ENCODE measurements around the gene ENDOG. TPM values are rescaled to one million over a fixed set of nuclear protein-coding genes. Genes with fewer than 3 reads are reported as not detected.
"Not testable (repeated sequence)": the region's sequence is repeated elsewhere in the genome, so short reads cannot be mapped to it uniquely, and the experiment has no call there.

Gene ENDOG
- total and polyA plus RNA-seq, 5 donors = 42.9 to 70.5 (median 64.5) TPM

DNA sequence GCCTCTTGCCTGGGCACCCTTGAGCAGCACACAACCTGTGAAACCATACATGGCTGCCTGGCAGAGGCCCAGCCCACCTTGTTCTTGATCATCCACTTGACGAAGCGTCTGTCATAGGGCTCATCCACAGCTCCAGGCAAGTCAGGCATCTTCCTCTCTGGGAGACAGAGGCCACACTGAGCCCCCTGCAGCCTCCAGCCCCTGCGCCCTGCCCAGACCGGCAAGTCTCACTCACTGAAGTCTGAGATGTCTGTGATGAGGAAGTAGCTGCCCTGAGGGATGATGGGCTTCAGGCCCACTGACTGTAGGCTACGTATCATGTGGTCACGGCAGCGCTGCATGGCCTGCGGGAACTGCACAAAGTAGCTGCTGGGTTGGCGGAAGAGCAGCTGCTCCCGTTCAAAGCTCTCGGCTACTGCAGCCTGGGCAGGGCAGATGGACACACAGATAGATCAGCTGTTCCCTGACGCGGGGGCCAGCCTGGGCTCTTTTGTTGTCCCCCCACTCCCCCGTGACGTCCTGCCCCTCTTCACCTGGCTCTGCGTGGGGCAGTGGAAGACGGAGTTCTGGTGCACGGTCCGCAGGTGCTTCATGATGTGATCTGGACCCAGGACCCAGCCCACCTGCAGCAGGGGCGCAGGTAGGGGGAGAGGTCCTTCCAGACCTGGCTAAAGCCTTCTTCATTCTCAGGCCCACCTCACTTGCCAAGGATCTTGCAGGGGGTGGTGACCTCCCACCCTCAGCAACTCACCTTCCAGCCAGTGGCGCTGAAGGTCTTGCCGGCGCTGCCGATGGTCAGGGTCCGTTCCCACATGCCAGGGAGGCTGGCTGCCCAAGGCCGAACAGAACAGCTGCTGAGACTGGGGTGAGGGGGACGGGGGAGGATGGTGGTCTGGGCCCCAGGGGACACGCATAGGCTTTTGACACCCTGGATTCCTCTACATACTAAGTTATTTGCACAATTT, 17.2 kb downstream of the ENDOG start:
- WGBS = 94% methylated on average over 28 of the region's 28 CpGs
- Histone ChIP-seq H3K4me1 (ENCODE audit: control insufficient read depth, insufficient read depth, low read length) (no peaks in the 10 kb centered on the region), H3K27ac (ENCODE audit: low read length) (no peak overlapping the region), H3K9me3 (ENCODE audit: control insufficient read depth, low read length) (no peaks in the 10 kb centered on the region), H3K27me3 (ENCODE audit: control insufficient read depth, insufficient read depth) (no peaks in the 10 kb centered on the region), H3K4me3 (ENCODE audit: low read length) (no peak overlapping the region)
- intact Hi-C loops (cut with DNase I) = no loop called here
- DNase-seq (no peak), ATAC-seq (no peak)

DNA sequence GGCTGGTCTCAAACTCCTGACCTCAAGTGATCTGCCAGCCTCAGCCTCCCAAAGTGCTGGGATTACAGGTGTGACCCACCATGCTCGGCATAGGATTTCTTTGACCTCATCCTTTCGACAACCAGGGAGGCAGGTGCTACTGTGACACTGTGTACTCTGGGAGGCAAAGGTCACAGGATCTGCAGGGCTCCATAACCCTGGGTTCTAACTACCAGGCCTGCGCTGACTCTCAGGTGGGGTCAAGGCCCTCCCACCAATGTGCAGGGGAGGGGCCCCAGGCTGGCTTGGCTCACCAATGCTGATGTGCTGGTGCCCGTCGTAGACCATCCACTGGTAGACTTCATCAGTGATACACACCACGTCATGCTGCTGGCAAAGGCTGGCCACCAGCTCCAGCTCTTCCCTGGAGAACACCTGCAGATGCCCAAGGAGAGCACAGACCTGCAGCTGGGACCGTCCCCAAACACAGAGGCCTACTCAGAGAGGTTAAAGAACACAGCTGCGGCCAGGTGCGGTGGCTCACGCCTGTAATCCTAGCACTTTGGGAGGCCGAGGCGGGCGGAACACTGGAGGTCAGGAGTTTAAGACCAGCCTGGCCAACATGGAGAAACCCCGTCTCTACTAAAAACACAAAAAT, 18.3 kb downstream of the ENDOG start:
- H3K4me3 ChIP-seq (ENCODE audit: low read length) = no peak overlapping the region
- DNase-seq (no peak), ATAC-seq (peak in 1 of 2 donors; percentile 12)
- WGBS = 93% methylated on average over 14 of the region's 14 CpGs
- H3K27me3 ChIP-seq (ENCODE audit: control insufficient read depth, insufficient read depth) = no peaks in the 10 kb centered on the region
- H3K4me1 ChIP-seq (ENCODE audit: control insufficient read depth, insufficient read depth, low read length) = no peaks in the 10 kb centered on the region
- H3K27ac ChIP-seq (ENCODE audit: low read length) = no peak overlapping the region
- intact Hi-C loops (cut with DNase I) = no loop called here
- H3K9me3 ChIP-seq (ENCODE audit: control insufficient read depth, low read length) = no peaks in the 10 kb centered on the region

DNA sequence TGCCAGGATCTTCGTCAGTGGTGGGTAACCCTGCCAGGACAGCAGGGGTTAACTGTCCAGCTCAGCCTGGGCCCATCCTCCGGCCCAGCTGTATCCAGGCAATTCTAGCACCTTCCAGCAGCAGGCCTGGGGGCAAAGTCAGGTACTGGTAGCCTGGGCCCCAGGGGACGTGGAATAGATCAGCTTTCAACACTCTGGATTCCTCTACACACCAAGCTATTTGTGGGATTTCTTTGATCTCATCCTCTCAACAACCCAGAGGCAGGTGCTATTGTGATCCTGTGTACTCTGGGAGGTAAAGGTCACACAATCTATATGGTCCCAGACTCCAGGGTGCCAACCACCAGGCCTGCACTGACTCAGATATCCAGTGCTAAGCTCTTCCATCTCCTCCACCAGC, 20.0 kb downstream of the ENDOG start:
- DNase-seq = no peak
- no peaks in the 10 kb centered on the region for H3K27me3 ChIP-seq (ENCODE audit: control insufficient read depth, insufficient read depth)
- no peak for ATAC-seq
- 72% methylated on average over 3 of the region's 3 CpGs for WGBS
- no peaks in the 10 kb centered on the region for H3K4me1 ChIP-seq (ENCODE audit: control insufficient read depth, insufficient read depth, low read length)
- intact Hi-C loops (cut with DNase I) = no loop called here
- no peak overlapping the region for H3K4me3 ChIP-seq (ENCODE audit: low read length)
- H3K9me3 ChIP-seq (ENCODE audit: control insufficient read depth, low read length) = no peaks in the 10 kb centered on the region
- no peak overlapping the region for H3K27ac ChIP-seq (ENCODE audit: low read length)

DNA sequence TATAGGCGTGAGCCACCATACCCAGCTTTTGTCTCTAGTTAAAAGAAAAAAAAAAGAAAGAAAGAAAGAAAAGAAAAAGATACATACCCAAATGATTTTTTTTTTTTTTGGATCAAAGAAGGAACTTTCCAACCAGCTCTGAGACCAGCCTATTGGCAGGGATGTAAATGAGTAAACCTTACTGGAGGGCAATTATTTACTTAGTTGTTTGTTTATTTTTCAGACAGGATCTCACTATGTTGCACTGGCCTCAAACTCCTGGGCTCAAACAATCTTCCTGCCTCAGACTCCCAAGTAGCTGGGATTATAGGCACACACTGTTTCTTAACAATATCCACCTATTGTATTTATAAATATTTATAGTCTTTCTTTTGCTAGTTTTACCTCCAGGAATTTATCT, 22.2 kb downstream of the ENDOG start:
- no peak overlapping the region for H3K4me3 ChIP-seq (ENCODE audit: low read length)
- 93% methylated on average over 1 of the region's 1 CpG for WGBS
- H3K9me3 ChIP-seq (ENCODE audit: control insufficient read depth, low read length) = no peaks in the 10 kb centered on the region
- H3K27me3 ChIP-seq (ENCODE audit: control insufficient read depth, insufficient read depth) = no peaks in the 10 kb centered on the region
- intact Hi-C loops (cut with DNase I) = no loop called here
- no peak for DNase-seq
- no peaks in the 10 kb centered on the region for H3K4me1 ChIP-seq (ENCODE audit: control insufficient read depth, insufficient read depth, low read length)
- no peak for ATAC-seq
- no peak overlapping the region for H3K27ac ChIP-seq (ENCODE audit: low read length)

DNA sequence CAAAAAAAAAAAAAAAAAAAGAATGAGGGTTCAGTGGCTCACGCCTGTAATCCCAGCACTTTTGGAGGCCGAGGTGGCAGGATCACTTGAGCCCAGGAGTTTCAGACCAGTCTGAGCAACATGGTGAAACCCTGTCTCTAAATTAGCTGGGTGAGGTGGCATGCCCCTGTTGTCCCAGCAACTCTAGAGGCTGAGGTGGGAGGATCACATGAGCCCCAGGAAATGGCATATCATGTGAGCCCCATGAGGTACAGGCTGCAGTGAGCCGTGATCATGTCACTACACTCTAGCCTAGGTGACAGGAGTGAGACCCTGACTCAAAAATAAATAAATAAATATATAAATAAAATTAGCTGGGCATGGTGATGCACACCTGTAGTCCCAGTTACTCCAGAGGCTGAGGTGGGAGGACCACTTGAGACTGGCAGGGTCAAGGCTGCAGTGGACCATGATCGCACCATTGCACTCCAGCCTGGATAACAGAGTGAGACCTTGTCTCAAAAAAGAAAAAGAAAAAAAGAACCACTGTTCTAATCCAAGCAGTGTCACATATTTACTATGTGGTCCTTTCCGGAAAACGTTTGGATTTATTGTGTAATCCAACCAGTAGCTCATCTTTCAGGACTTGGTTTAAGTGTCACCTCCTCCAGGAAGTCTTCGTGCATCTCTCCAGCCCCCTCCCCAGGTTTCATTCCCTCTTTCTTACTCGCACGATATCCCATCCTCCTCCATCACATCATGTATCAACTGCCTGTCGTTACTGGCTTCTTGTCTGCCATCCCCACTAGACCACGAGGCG, 23.6 kb downstream of the ENDOG start:
- Histone ChIP-seq H3K9me3 (ENCODE audit: control insufficient read depth, low read length) (no peaks in the 10 kb centered on the region), H3K27ac (ENCODE audit: low read length) (no peak overlapping the region), H3K27me3 (ENCODE audit: control insufficient read depth, insufficient read depth) (no peaks in the 10 kb centered on the region), H3K4me3 (ENCODE audit: low read length) (no peak overlapping the region), H3K4me1 (ENCODE audit: control insufficient read depth, insufficient read depth, low read length) (no peaks in the 10 kb centered on the region)
- DNase-seq (no peak), ATAC-seq (no peak)
- intact Hi-C loops (cut with DNase I) = no loop called here
- WGBS = 87% methylated on average over 12 of the region's 12 CpGs

DNA sequence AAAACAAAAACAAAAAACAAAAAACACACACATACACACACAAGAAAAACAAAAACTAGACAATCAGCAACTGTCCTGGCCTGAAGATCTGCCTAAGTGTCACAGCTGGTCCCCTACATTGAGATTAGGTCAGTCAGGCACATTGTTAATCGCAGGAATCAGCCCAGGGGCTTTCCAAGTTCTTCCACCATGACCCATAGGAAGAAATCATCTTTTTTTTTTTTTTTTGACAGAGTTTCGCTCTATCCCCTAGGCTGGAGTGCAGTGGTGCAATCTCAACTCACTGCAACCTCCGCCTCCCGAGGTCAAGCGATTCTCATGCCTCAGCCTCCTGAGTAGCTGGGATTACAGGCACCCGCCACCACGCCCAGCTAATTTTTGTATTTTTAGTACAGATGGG, 24.9 kb downstream of the ENDOG start:
- H3K4me1 ChIP-seq (ENCODE audit: control insufficient read depth, insufficient read depth, low read length); DNase-seq; ATAC-seq; H3K27ac ChIP-seq (ENCODE audit: low read length); H3K4me3 ChIP-seq (ENCODE audit: low read length); intact Hi-C loops (cut with DNase I); H3K9me3 ChIP-seq (ENCODE audit: control insufficient read depth, low read length); H3K27me3 ChIP-seq (ENCODE audit: control insufficient read depth, insufficient read depth): not testable (repeated sequence)
- 93% methylated on average over 7 of the region's 7 CpGs for WGBS

DNA sequence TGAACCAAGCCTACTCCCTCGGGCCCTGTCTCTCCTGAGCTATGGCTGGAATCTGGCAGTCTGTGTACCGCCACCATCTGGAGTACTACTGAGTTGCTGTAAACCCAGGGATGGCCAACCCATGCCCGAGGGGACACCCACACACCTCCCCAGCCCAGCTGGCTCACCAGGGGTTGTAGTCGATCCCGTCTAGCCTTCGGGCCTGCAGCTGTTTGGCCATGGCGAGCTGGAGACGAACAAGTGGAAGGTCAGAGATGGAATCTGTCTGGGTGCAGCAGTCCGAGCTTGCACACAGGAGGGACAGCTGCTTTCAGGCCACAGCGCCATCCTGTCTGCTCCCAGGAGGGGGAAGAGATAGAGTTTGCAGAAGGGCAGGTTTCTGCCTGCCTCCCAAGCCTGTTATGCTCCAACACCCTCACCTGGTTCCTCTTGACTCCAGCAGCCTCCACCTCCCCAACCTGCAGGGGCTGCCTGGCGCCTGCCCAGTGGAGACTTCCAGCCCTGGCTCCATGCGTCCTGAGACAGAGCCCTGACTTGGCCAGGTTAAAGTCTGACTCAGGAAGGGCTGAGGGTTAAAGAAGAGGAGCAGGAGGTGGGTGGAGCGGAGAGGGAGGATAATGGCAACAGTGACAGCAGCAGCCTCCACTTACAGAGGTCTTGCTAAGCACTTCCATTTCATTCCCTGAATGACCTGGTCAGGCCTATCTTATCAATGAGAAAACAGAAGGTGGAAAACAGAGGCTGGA, 27.1 kb downstream of the ENDOG start:
- intact Hi-C loops (cut with DNase I) = no loop called here
- Histone ChIP-seq H3K9me3 (ENCODE audit: control insufficient read depth, low read length) (no peaks in the 10 kb centered on the region), H3K4me3 (ENCODE audit: low read length) (no peak overlapping the region), H3K4me1 (ENCODE audit: control insufficient read depth, insufficient read depth, low read length) (no peaks in the 10 kb centered on the region), H3K27me3 (ENCODE audit: control insufficient read depth, insufficient read depth) (no peaks in the 10 kb centered on the region), H3K27ac (ENCODE audit: low read length) (no peak overlapping the region)
- 76% methylated on average over 13 of the region's 13 CpGs for WGBS
- ATAC-seq (no peak), DNase-seq (no peak)

DNA sequence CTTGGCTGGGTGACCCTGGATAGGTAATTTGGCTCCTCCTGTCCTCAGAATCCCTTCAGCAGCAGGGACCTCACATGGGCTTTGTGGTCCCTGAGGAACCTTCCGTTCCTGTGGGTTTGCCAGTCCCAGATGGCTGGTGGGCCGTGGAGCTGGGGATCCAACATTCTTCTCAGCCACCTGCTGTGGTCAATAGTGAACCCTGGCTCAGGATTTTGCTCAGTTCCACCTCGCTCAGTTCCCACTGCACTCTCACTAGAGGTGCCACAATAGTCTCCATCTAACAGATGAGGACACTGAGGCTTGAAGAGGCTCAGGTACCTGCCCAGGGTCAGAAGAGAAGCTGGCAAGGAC, 28.4 kb downstream of the ENDOG start:
- intact Hi-C loops (cut with DNase I) = no loop called here
- DNase-seq (no peak), ATAC-seq (no peak)
- Histone ChIP-seq H3K9me3 (ENCODE audit: control insufficient read depth, low read length) (no peaks in the 10 kb centered on the region), H3K4me3 (ENCODE audit: low read length) (no peak overlapping the region), H3K27me3 (ENCODE audit: control insufficient read depth, insufficient read depth) (no peaks in the 10 kb centered on the region), H3K27ac (ENCODE audit: low read length) (no peak overlapping the region), H3K4me1 (ENCODE audit: control insufficient read depth, insufficient read depth, low read length) (no peaks in the 10 kb centered on the region)
- 93% methylated on average over 3 of the region's 3 CpGs for WGBS

DNA sequence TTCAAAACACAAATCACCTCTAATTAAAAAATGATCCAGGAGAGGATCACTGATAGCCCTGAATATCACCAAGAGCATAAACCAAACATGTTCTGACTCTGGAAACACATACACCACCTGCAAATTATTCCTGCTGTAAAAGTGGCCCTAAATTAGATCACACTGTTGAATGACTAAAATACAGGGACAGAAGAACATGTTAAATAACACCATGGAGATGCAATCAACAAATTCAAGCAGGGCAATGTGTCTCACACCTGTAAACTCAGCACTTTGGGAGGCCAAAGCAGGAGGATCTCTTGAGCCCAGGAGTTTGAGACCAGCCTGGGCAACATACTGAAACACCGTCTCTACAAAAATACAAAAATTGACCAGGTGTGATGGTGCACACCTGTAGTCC, 29.5 kb downstream of the ENDOG start:
- DNase-seq (no peak), ATAC-seq (no peak)
- H3K27ac ChIP-seq (ENCODE audit: low read length) = no peak overlapping the region
- intact Hi-C loops (cut with DNase I) = no loop called here
- no peaks in the 10 kb centered on the region for H3K9me3 ChIP-seq (ENCODE audit: control insufficient read depth, low read length)
- no peak overlapping the region for H3K4me3 ChIP-seq (ENCODE audit: low read length)
- H3K27me3 ChIP-seq (ENCODE audit: control insufficient read depth, insufficient read depth) = no peaks in the 10 kb centered on the region
- 100% methylated on average over 1 of the region's 1 CpG for WGBS
- no peaks in the 10 kb centered on the region for H3K4me1 ChIP-seq (ENCODE audit: control insufficient read depth, insufficient read depth, low read length)

DNA sequence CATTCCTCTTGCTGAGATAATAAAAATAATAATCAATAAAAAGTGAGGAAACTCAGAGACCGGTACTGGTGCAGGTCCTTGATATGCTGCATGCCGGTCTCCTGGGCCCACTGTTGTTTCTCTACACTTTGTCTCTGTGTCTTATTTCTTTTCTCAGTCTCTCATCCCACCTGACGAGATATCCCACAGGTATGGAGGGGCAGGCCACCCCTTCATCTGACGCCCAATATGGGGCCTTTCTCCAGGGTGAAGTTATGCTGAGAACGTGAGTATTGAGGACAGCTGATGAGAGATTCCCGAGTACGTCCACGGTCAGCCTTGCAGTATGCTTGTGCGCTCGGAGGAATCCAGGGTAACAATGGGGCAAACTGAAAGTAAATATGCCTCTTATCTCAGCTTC, 32.7 kb downstream of the ENDOG start:
- 92% methylated on average over 10 of the region's 10 CpGs for WGBS
- H3K27me3 ChIP-seq (ENCODE audit: control insufficient read depth, insufficient read depth); H3K27ac ChIP-seq (ENCODE audit: low read length); H3K4me3 ChIP-seq (ENCODE audit: low read length); H3K9me3 ChIP-seq (ENCODE audit: control insufficient read depth, low read length); H3K4me1 ChIP-seq (ENCODE audit: control insufficient read depth, insufficient read depth, low read length); intact Hi-C loops (cut with DNase I); ATAC-seq; DNase-seq: not testable (repeated sequence)
